ENCODE measurements around the gene KRTAP2-2. TPM values are rescaled to one million over a fixed set of nuclear protein-coding genes. Genes with fewer than 3 reads are reported as not detected.
"Not testable (repeated sequence)": the region's sequence is repeated elsewhere in the genome, so short reads cannot be mapped to it uniquely, and the experiment has no call there.

Gene KRTAP2-2, protein sequence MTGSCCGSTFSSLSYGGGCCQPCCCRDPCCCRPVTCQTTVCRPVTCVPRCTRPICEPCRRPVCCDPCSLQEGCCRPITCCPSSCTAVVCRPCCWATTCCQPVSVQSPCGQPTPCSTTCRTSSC
- total RNA-seq = not detected
- not detected for polyA plus RNA-seq
- long read RNA-seq, donor 1 = 0 reads
- long read RNA-seq, donor 2 = 0 reads

DNA sequence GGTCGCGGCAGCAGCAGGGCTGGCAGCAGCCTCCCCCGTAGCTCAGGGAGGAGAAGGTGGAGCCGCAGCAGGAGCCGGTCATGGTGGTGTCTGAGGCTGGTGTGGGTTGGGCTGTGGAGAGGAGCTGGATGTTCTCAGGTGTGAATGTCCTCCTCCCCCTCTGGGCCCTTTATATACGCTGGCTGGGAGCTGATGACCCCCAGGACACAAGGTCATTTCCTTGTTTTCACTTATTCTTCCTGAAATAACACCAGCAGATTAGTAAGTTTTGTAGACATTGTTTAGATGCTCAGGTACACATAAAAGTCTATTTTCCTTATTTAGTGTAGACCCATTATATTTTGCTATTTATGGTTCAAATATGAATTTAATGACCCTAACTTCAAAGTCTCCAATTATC is at the start of gene KRTAP2-2:
KRTAP2-2 (minus strand) TSS at position 101 of the 400 bp plus-strand sequence; CDS start at position 82, 19 bp downstream.
- intact Hi-C loops (cut with DNase I); ATAC-seq (ENCODE audit: low FRiP score); H3K27me3 ChIP-seq (ENCODE audit: control insufficient read depth in 1 of 2, insufficient read depth in 2 of 2, low read length in 1 of 2); DNase-seq; H3K4me1 ChIP-seq (ENCODE audit: control insufficient read depth in 1 of 2, insufficient read depth in 2 of 2, low read length in 2 of 2); H3K4me3 ChIP-seq (ENCODE audit: low read length in 2 of 2); H3K27ac ChIP-seq (ENCODE audit: low read depth in 1 of 2, low read length in 2 of 2); H3K36me3 ChIP-seq (ENCODE audit: control insufficient read depth in 1 of 2, insufficient read depth in 2 of 2, low read length in 1 of 2); H3K9me3 ChIP-seq (ENCODE audit: control insufficient read depth, low read length): not testable (repeated sequence)
- 19 to 33% methylated on average over 1 of the region's 6 CpGs for WGBS, 2 donors

DNA sequence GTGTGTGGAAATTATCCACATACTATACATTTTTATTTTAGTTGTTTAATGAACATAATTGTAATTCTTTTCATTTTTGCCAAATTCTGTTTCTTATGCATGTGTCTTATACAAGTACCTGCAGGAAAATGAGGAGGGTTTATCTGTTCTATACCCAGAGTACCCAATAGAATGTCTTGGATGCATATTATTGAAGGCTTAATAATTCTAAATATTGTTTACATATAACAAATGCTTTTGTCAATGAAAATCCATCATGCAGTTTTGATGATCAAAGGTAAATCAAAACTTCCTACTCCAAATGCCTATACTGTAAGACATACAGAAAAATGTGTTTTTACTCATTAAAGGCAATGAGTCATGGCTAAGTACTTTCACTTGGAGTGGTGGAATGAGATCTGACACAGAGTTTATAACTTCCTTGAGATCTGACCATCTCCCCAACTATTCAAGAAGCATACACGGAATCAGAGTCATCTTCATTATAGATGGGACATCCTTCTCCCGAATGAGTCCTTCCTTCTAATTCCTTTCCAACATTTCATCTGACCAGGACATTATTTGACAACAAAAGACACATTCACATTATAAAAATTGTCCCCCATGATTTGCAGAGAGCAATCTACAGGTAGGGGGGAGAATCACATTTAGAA is 49.5 kb upstream of the KRTAP2-2 start:
- H3K27me3 ChIP-seq (ENCODE audit: control insufficient read depth in 1 of 2, insufficient read depth in 2 of 2, low read length in 1 of 2); H3K4me3 ChIP-seq (ENCODE audit: low read length in 2 of 2); ATAC-seq (ENCODE audit: low FRiP score); DNase-seq; H3K4me1 ChIP-seq (ENCODE audit: control insufficient read depth in 1 of 2, insufficient read depth in 2 of 2, low read length in 2 of 2); intact Hi-C loops (cut with DNase I); H3K9me3 ChIP-seq (ENCODE audit: control insufficient read depth, low read length); H3K27ac ChIP-seq (ENCODE audit: low read depth in 1 of 2, low read length in 2 of 2); H3K36me3 ChIP-seq (ENCODE audit: control insufficient read depth in 1 of 2, insufficient read depth in 2 of 2, low read length in 1 of 2): not testable (repeated sequence)
- 59 to 69% methylated on average over 2 of the region's 2 CpGs for WGBS, 2 donors

DNA sequence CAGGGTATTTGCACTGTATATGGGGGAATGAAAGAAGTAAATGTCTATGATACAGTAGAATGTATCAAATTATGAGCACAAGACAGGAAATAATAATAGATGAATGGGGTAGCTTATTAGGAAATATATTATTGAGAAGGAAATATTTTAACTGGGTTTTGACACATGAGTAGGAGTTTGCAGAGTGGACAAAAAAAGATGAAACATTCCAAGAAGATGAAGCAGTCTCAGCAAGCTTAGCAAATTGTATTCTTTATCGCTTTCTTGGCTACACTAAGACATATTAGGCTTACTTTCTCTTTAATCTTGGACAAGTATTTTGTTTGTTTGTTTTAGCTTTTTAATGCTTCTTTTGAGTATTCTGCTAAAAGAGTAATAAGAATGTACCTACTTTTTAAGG is 48.9 kb upstream of the KRTAP2-2 start:
- H3K4me1 ChIP-seq (ENCODE audit: control insufficient read depth in 1 of 2, insufficient read depth in 2 of 2, low read length in 2 of 2) = no peaks in the 10 kb centered on the region
- no peaks in the 10 kb centered on the region for H3K36me3 ChIP-seq (ENCODE audit: control insufficient read depth in 1 of 2, insufficient read depth in 2 of 2, low read length in 1 of 2)
- peaks cover 3% of the 10 kb centered on the region for H3K9me3 ChIP-seq (ENCODE audit: control insufficient read depth, low read length)
- no peak overlapping the region for H3K27ac ChIP-seq (ENCODE audit: low read depth in 1 of 2, low read length in 2 of 2)
- 87 to 88% methylated on average over 1 of the region's 1 CpG for WGBS, 2 donors
- no peak for DNase-seq
- ATAC-seq (ENCODE audit: low FRiP score) = no peak
- H3K27me3 ChIP-seq (ENCODE audit: control insufficient read depth in 1 of 2, insufficient read depth in 2 of 2, low read length in 1 of 2) = no peaks in the 10 kb centered on the region
- no peak overlapping the region for H3K4me3 ChIP-seq (ENCODE audit: low read length in 2 of 2)
- intact Hi-C loops (cut with DNase I) = no loop called here

DNA sequence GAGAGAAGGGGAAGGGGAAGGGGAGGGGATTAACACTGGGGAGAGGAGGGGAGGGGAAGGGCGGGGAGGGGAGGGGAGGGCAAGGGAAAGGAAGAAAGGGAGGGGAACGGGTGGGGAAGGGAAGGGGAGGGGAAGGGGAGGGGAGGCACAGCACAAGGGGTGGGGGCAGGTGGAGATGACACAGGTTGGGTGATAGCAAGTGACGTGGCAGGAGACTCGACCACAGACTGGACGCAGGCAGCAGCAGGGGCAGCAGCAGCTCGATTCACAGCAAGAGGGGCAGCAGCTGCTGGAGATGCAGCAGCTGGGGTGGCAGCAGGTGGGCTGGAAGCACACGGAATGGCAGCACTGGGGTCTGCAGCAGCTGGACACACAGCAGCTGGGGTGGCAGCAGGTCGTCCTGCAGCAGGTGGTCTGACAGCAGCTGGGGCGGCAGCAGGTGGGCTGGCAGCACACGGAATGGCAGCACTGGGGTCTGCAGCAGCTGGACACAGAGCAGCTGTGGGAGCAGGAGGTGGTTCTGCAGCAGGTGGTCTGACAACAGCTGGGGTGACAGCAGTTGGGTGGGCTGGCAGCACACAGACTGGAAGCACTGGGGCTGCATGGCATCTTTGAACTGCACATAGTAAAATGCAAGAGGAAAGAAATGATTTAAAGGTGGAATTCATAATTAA is 46.7 kb upstream of the KRTAP2-2 start, which contains the start of gene KRTAP4-16:
KRTAP4-16 (minus strand) TSS at position 624 of the 674 bp plus-strand sequence; CDS start at position 624, 0 bp downstream.
- H3K27me3 ChIP-seq (ENCODE audit: control insufficient read depth in 1 of 2, insufficient read depth in 2 of 2, low read length in 1 of 2) = no peaks in the 10 kb centered on the region
- no peak within 1 kb of the TSS for H3K4me3 ChIP-seq (ENCODE audit: low read length in 2 of 2)
- intact Hi-C loops (cut with DNase I) = no loop called here
- H3K27ac ChIP-seq (ENCODE audit: low read depth in 1 of 2, low read length in 2 of 2) = no peak within 1 kb of the TSS
- no peaks in the 10 kb centered on the region for H3K4me1 ChIP-seq (ENCODE audit: control insufficient read depth in 1 of 2, insufficient read depth in 2 of 2, low read length in 2 of 2)
- no peaks in the 10 kb centered on the region for H3K36me3 ChIP-seq (ENCODE audit: control insufficient read depth in 1 of 2, insufficient read depth in 2 of 2, low read length in 1 of 2)
- DNase-seq (no peak), ATAC-seq (ENCODE audit: low FRiP score) (no peak)
- WGBS, 2 donors = 47% methylated on average over 8 to 10 of the region's 10 CpGs
- peaks cover 1% of the 10 kb centered on the region for H3K9me3 ChIP-seq (ENCODE audit: control insufficient read depth, low read length)

DNA sequence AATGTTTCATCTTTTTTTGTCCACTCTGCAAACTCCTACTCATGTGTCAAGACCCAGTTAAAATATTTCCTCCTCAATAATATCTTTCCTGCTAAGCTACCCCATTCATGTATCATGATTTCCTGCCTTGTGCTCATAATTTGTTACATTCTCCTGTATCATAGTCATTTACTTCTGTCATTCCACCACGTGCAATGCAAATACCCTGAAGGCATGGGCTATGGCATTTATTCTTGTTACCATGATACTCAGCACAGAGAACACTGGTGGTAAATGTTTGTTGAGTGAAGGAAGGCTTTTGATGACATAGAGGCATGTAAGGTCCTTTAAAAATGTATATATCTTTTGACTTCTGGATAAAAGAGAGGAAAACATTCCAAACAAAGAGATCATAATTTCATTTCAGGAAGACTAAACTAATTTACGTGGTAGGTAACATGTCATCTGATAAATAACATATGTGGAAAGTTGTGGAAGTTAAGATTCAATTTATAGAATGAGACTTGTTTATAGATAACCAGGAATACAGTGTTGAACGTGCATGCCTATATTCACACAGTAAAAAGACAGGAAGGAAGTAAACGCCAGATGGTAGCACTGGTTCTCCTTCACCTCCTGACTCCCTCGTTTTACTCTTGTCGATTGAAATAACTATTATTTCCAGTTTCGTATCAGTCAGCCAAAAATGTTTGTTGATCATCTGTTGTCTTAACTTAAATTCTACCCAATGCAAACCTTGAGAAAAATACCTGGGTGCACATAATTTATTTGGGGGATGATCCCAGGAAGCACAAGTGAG is 44.9 kb upstream of the KRTAP2-2 start:
- H3K36me3 ChIP-seq (ENCODE audit: control insufficient read depth in 1 of 2, insufficient read depth in 2 of 2, low read length in 1 of 2); DNase-seq; H3K4me3 ChIP-seq (ENCODE audit: low read length in 2 of 2); ATAC-seq (ENCODE audit: low FRiP score); H3K9me3 ChIP-seq (ENCODE audit: control insufficient read depth, low read length); H3K27me3 ChIP-seq (ENCODE audit: control insufficient read depth in 1 of 2, insufficient read depth in 2 of 2, low read length in 1 of 2); H3K27ac ChIP-seq (ENCODE audit: low read depth in 1 of 2, low read length in 2 of 2); intact Hi-C loops (cut with DNase I); H3K4me1 ChIP-seq (ENCODE audit: control insufficient read depth in 1 of 2, insufficient read depth in 2 of 2, low read length in 2 of 2): not testable (repeated sequence)
- WGBS, 2 donors = 52 to 63% methylated on average over 7 of the region's 7 CpGs

DNA sequence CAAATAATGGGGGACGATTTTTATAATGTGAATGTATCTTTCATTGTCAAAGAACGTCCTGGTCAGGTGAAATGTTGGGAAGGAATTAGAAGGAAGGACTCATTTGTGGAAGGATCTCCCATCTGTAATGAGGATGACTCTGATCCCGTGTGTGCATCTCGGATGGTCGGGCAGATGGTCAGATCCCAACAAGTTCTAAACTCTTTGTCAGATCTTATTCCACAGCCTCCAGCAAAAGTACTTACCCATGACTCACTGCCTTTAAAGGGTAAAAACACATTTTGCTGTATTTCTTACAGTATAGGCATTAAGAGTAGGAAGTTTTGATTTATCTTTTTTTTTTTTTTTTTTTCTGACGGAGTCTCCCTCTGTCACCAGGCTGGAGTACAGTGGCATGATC is 43.5 kb upstream of the KRTAP2-2 start:
- Histone ChIP-seq H3K4me3 (ENCODE audit: low read length in 2 of 2) (no peak overlapping the region), H3K9me3 (ENCODE audit: control insufficient read depth, low read length) (peaks cover 1% of the 10 kb centered on the region), H3K36me3 (ENCODE audit: control insufficient read depth in 1 of 2, insufficient read depth in 2 of 2, low read length in 1 of 2) (no peaks in the 10 kb centered on the region), H3K27ac (ENCODE audit: low read depth in 1 of 2, low read length in 2 of 2) (no peak overlapping the region), H3K27me3 (ENCODE audit: control insufficient read depth in 1 of 2, insufficient read depth in 2 of 2, low read length in 1 of 2) (no peaks in the 10 kb centered on the region), H3K4me1 (ENCODE audit: control insufficient read depth in 1 of 2, insufficient read depth in 2 of 2, low read length in 2 of 2) (no peaks in the 10 kb centered on the region)
- intact Hi-C loops (cut with DNase I) = no loop called here
- DNase-seq = no peak
- no peak for ATAC-seq (ENCODE audit: low FRiP score)
- 66 to 73% methylated on average over 5 to 6 of the region's 6 CpGs for WGBS, 2 donors

DNA sequence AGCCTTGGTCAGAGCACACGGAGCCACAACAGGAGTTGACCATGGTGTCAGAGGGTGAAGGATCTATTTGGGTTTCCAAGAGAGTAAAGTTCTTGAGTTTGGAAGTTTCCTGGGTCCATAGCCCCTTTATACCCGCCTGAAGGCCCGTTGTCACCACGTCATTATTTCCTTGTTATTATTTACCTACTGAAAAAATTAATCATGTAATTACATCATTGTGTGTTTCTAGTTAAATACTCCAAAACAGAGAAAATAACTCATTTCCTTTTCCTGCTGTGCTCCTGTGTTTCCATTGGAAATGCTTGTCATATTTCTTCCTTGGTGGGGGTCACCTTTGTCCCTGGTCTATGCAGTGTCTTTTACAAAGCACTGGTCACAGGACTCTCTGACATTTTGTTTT is 43.0 kb upstream of the KRTAP2-2 start, which contains the start of gene KRTAP4-8:
KRTAP4-8 (minus strand) TSS at position 101 of the 400 bp plus-strand sequence; CDS start at position 43, 58 bp downstream.
- intact Hi-C loops (cut with DNase I) = no loop called here

DNA sequence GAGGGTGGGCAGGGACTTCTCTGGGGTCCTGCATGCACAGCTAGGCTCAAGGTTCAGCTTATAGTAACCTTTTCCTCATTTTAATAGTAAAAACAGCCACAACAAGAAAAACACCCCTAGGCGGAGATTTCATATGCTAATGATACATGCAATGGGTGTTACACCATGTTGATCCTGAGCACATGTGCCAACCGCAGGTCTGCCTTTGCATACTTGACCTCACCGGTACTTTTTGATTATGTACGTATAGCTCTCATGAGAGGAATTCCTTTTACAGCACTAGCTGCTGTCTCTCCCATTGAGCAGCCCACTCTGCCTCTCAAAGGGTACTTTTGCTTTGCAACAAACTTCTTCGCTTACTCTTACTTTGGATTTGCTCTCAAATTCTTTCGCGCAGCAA is 41.0 kb upstream of the KRTAP2-2 start:
- Histone ChIP-seq H3K27me3 (ENCODE audit: control insufficient read depth in 1 of 2, insufficient read depth in 2 of 2, low read length in 1 of 2) (no peaks in the 10 kb centered on the region), H3K4me3 (ENCODE audit: low read length in 2 of 2) (no peak overlapping the region), H3K27ac (ENCODE audit: low read depth in 1 of 2, low read length in 2 of 2) (no peak overlapping the region), H3K36me3 (ENCODE audit: control insufficient read depth in 1 of 2, insufficient read depth in 2 of 2, low read length in 1 of 2) (no peaks in the 10 kb centered on the region), H3K4me1 (ENCODE audit: control insufficient read depth in 1 of 2, insufficient read depth in 2 of 2, low read length in 2 of 2) (no peaks in the 10 kb centered on the region), H3K9me3 (ENCODE audit: control insufficient read depth, low read length) (no peaks in the 10 kb centered on the region)
- ATAC-seq (ENCODE audit: low FRiP score) = no peak
- DNase-seq = no peak
- WGBS, 2 donors = 71% methylated on average over 7 of the region's 7 CpGs
- intact Hi-C loops (cut with DNase I) = no loop called here

More for the DNA sequence above, 43.0 kb upstream of the KRTAP2-2 start, which contains the start of gene KRTAP4-8:
- Histone ChIP-seq H3K36me3 (ENCODE audit: control insufficient read depth in 1 of 2, insufficient read depth in 2 of 2, low read length in 1 of 2) (no peaks in the 10 kb centered on the region), H3K27me3 (ENCODE audit: control insufficient read depth in 1 of 2, insufficient read depth in 2 of 2, low read length in 1 of 2) (no peaks in the 10 kb centered on the region), H3K9me3 (ENCODE audit: control insufficient read depth, low read length) (peaks cover 1% of the 10 kb centered on the region), H3K27ac (ENCODE audit: low read depth in 1 of 2, low read length in 2 of 2) (no peak within 1 kb of the TSS), H3K4me1 (ENCODE audit: control insufficient read depth in 1 of 2, insufficient read depth in 2 of 2, low read length in 2 of 2) (no peaks in the 10 kb centered on the region), H3K4me3 (ENCODE audit: low read length in 2 of 2) (no peak within 1 kb of the TSS)
- no peak for DNase-seq
- 47 to 56% methylated on average over 4 of the region's 4 CpGs for WGBS, 2 donors
- ATAC-seq (ENCODE audit: low FRiP score) = no peak
